HepG2 (cell line): ENCODE results near the gene RPL37A. TPM values are rescaled to one million over a fixed set of nuclear protein-coding genes. Genes with fewer than 3 reads are reported as not detected.
A peak's percentile ranks its signal among the peaks of the same experiment; 100 is the strongest.

ENCODE experiments used
- ARHGAP35 ChIP-seq: sonication (generic); formaldehyde crosslinking; IDR thresholded peaks from 2 replicates; pipeline ENCODE4 v1.9.0; 2022; ENCODE audit warnings: mild to moderate bottlenecking, inconsistent platforms, moderate library complexity, missing genetic modification reagents, borderline replicate concordance
- BCLAF1 ChIP-seq: fragments of 450-650 bp; IDR thresholded peaks from 2 replicates; pipeline ENCODE4 v1.6.1; 2017; ENCODE audit warnings: mild to moderate bottlenecking
- HMG20B ChIP-seq: conservative IDR thresholded peaks from 2 replicates; pipeline ENCODE4 v1.6.1; 2016; ENCODE audit warnings: missing genetic modification reagents, missing compliant biosample characterization
- IRF1 ChIP-seq: sonication (generic); formaldehyde crosslinking; IDR thresholded peaks from 2 replicates; pipeline ENCODE4 v1.4.0; 2020; ENCODE audit warnings: low read depth, mild to moderate bottlenecking, missing genetic modification reagents
- MBD4 ChIP-seq: IDR thresholded peaks from 2 replicates; pipeline ENCODE4 v1.6.1; 2012; ENCODE audit warnings: low read length, inconsistent platforms, borderline replicate concordance
- NFAT5 ChIP-seq: sonication (generic); formaldehyde crosslinking; IDR thresholded peaks from 2 replicates; pipeline ENCODE4 v1.4.0; 2020; ENCODE audit warnings: missing genetic modification reagents
- NFYB ChIP-seq: sonication (generic); formaldehyde crosslinking; IDR thresholded peaks from 2 replicates; pipeline ENCODE4 v1.4.0; 2020; ENCODE audit warnings: missing genetic modification reagents
- NR2C2 ChIP-seq: sonication (generic); formaldehyde crosslinking; IDR thresholded peaks from 2 replicates; pipeline ENCODE4 v1.4.0; 2020; ENCODE audit warnings: missing genetic modification reagents, mild to moderate bottlenecking, moderate library complexity, borderline replicate concordance
- RAD51 ChIP-seq: fragments of 450-650 bp; IDR thresholded peaks from 2 replicates; pipeline ENCODE4 v1.6.1; 2016; ENCODE audit warnings: borderline replicate concordance
- SMC3 ChIP-seq: IDR thresholded peaks from 2 replicates; pipeline ENCODE4 v1.6.1; 2011; ENCODE audit warnings: low read length, improper control_type of control experiment
- SNRNP70 ChIP-seq: fragments of 200-400 bp; formaldehyde crosslinking; IDR thresholded peaks from 2 replicates; pipeline ENCODE4 v1.6.1; 2017; ENCODE audit warnings: mild to moderate bottlenecking, low read depth, low read length, moderate library complexity
- ZFP1 ChIP-seq: IDR thresholded peaks from 2 replicates; pipeline ENCODE4 v1.6.1; 2016
- ZHX1 ChIP-seq: sonication (generic); formaldehyde crosslinking; IDR thresholded peaks from 2 replicates; pipeline ENCODE4 v1.8.1; 2022; ENCODE audit warnings: low read depth, mild to moderate bottlenecking, missing genetic modification reagents
- ZNF12 ChIP-seq: sonication (generic); formaldehyde crosslinking; IDR thresholded peaks from 2 replicates; pipeline ENCODE4 v1.5.0; 2020; ENCODE audit warnings: missing genetic modification reagents
- ZNF30 ChIP-seq: sonication (generic); formaldehyde crosslinking; IDR thresholded peaks from 2 replicates; pipeline ENCODE4 v1.5.0; 2020; ENCODE audit warnings: mild to moderate bottlenecking, missing genetic modification reagents
- ZNF430 ChIP-seq: sonication (generic); formaldehyde crosslinking; IDR thresholded peaks from 2 replicates; pipeline ENCODE4 v1.9.0; 2021; ENCODE audit warnings: mild to moderate bottlenecking, missing genetic modification reagents
- ZNF652 ChIP-seq: IDR thresholded peaks from 2 replicates; pipeline ENCODE4 v1.6.1; 2016; ENCODE audit warnings: low read depth, borderline replicate concordance
- polyA plus RNA-seq, 8 experiments: library from polyadenylated mRNA; depleted of rRNA in 3 of 8; stranded (reverse) in 7 of 8; unstranded in 1 of 8; fragments of >200 nt; fragmentation: Illumina TruSeq in 4 of 8; extraction: Trizol in 4 of 8; gene quantifications; 2 replicates each; pipeline versions ENCODE4 v1.2.1 to v1.2.3, GENCODE V29; 2011 to 2016; ENCODE audit warnings: low read depth in 4 of 8, missing spikeins in 1 of 8, mixed read lengths in 1 of 8; ENCODE audit not compliant: insufficient read depth in 1 of 8
- total RNA-seq, 5 experiments: library from RNA; depleted of rRNA; stranded (reverse); fragments of >200 nt; fragmentation: Illumina TruSeq; extraction: Trizol; gene quantifications; 2 replicates each; pipeline ENCODE4 v1.2.3, GENCODE V29; 2016; ENCODE audit warnings: low read depth in 1 of 5

The RPL37A gene
- total and polyA plus RNA-seq, 2 of the 13 experiments (the other 11 are each of a cell fraction or from before 2014, with no cell fraction given) = 6,902 to 7,910 TPM

GRCh38 chr2:216498379-216499352 is at the start of gene RPL37A (continued):
- peak; percentile 48; the same call in 1 of the 2 replicates for TF ChIP-seq ZHX1 (CRISPR knock-in tag)
- peak; percentile 81 for TF ChIP-seq NR2C2
- TF ChIP-seq ZFP1 (CRISPR knock-in tag) = peak; percentile 89; the same call in 1 of the 2 replicates
- TF ChIP-seq SNRNP70 = no peak
- TF ChIP-seq NFAT5 (CRISPR knock-in tag) = peak; percentile 89; the same call in 1 of the 2 replicates
- peak; percentile 91 for TF ChIP-seq IRF1 (CRISPR knock-in tag)
- peak; percentile 80 for TF ChIP-seq ZNF12 (CRISPR knock-in tag)
- peak; percentile 13; the same call in 1 of the 2 replicates for TF ChIP-seq ZNF652 (CRISPR knock-in tag)
- peak; percentile 83; the same call in 1 of the 2 replicates for TF ChIP-seq ZNF30 (CRISPR knock-in tag)
- no peak for TF ChIP-seq MBD4
- no peak for TF ChIP-seq RAD51
- peak; percentile 94 for TF ChIP-seq ZNF430 (CRISPR knock-in tag)
- peak; percentile 49 for TF ChIP-seq NFYB (CRISPR knock-in tag)
- TF ChIP-seq ARHGAP35 = peak; percentile 92
- TF ChIP-seq SMC3 = no peak
- peak; percentile 61; the same call in 1 of the 2 replicates for TF ChIP-seq HMG20B (CRISPR knock-in tag)
- no peak for TF ChIP-seq BCLAF1
